ENCODE data around the gene RARS2. TPM values are rescaled to one million over a fixed set of nuclear protein-coding genes. Genes with fewer than 3 reads are reported as not detected.
A peak's percentile ranks its signal among the peaks of the same experiment; 100 is the strongest.
"Not testable (repeated sequence)": the region's sequence is repeated elsewhere in the genome, so short reads cannot be mapped to it uniquely, and the experiment has no call there.

The RARS2 gene
- polyA plus RNA-seq, 4 donors = 23.0 to 102 (median 25.9) TPM

DNA sequence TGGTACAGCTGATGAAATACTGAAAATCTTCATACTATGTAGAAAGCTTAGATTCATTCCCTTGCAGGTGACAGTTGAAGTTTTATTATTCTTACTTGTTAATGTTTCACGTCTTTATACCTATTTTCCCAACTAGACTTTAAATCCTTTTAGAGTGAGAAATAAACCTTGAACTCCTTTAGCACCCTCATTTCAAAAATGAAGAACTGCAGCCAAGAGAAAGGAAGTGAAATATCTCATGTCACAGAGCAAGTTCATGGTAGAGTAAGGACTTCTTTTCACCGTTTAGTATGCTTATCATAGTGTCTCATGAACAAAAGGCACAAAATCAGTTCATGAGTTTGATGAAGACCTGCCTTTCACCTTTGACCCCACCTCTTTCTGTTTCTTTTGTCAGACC is 38.6 kb upstream of the RARS2 start:
- no peak for FAIRE-seq
- peak overlapping the region in 1 of 3 donors; percentile 68 for H3K27ac ChIP-seq (ENCODE audit: low read depth in 1 of 3, low read length in 2 of 3)

GRCh38 chr6:87623248-87623647 is 33.5 kb upstream of the RARS2 start:
- WGBS, 3 donors = 94 to 96% (median 96%) methylated on average over 3 of the region's 3 CpGs
- H3K9me3 ChIP-seq (ENCODE audit: control insufficient read depth in 2 of 2, insufficient read depth in 1 of 2, low read depth in 1 of 2, low read length in 1 of 2) = no peaks in the 10 kb centered on the region
- peaks cover 0 to 7% (median 0%) of the 10 kb centered on the region in 3 donors for H3K4me1 ChIP-seq (ENCODE audit: control insufficient read depth in 3 of 3, insufficient read depth in 2 of 3, low read depth in 1 of 3, low read length in 2 of 3)
- FAIRE-seq = no peak
- H3K27me3 ChIP-seq (ENCODE audit: control insufficient read depth in 3 of 3, insufficient read depth in 3 of 3, low read length in 3 of 3) = no peaks in the 10 kb centered on the region
- peak in 1 of 2 donors; percentile 5 for DNase-seq
- peaks cover 0 to 11% (median 0%) of the 10 kb centered on the region in 3 donors for H3K36me3 ChIP-seq (ENCODE audit: control insufficient read depth in 3 of 3, insufficient read depth in 2 of 3, low read depth in 1 of 3, low read length in 3 of 3)
- no peak overlapping the region for H3K27ac ChIP-seq (ENCODE audit: low read depth in 1 of 3, low read length in 2 of 3)
- no peak overlapping the region for H3K4me3 ChIP-seq (ENCODE audit: low read depth in 1 of 3, low read length in 3 of 3)

More for the DNA sequence above, 38.6 kb upstream of the RARS2 start:
- Histone ChIP-seq H3K9me3 (ENCODE audit: control insufficient read depth in 2 of 2, insufficient read depth in 1 of 2, low read depth in 1 of 2, low read length in 1 of 2) (no peaks in the 10 kb centered on the region), H3K27me3 (ENCODE audit: control insufficient read depth in 3 of 3, insufficient read depth in 3 of 3, low read length in 3 of 3) (no peaks in the 10 kb centered on the region), H3K4me3 (ENCODE audit: low read depth in 1 of 3, low read length in 3 of 3) (no peak overlapping the region), H3K4me1 (ENCODE audit: control insufficient read depth in 3 of 3, insufficient read depth in 2 of 3, low read depth in 1 of 3, low read length in 2 of 3) (peaks cover 0 to 12% (median 0%) of the 10 kb centered on the region in 3 donors), H3K36me3 (ENCODE audit: control insufficient read depth in 3 of 3, insufficient read depth in 2 of 3, low read depth in 1 of 3, low read length in 3 of 3) (peaks cover 0 to 17% (median 0%) of the 10 kb centered on the region in 3 donors)
- WGBS, 3 donors = 18 to 52% (median 31%) methylated on average over 2 of the region's 2 CpGs
- DNase-seq = peak; percentile 18 to 70

- 91 to 97% (median 93%) methylated on average over 3 of the region's 3 CpGs for WGBS, 3 donors
- H3K36me3 ChIP-seq (ENCODE audit: control insufficient read depth in 3 of 3, insufficient read depth in 2 of 3, low read depth in 1 of 3, low read length in 3 of 3) = peaks cover 0 to 15% (median 0%) of the 10 kb centered on the region in 3 donors
- DNase-seq = no peak
- FAIRE-seq = no peak
- H3K27ac ChIP-seq (ENCODE audit: low read depth in 1 of 3, low read length in 2 of 3) = no peak overlapping the region
- H3K9me3 ChIP-seq (ENCODE audit: control insufficient read depth in 2 of 2, insufficient read depth in 1 of 2, low read depth in 1 of 2, low read length in 1 of 2) = no peaks in the 10 kb centered on the region
- no peak overlapping the region for H3K4me3 ChIP-seq (ENCODE audit: low read depth in 1 of 3, low read length in 3 of 3)
- no peaks in the 10 kb centered on the region for H3K4me1 ChIP-seq (ENCODE audit: control insufficient read depth in 3 of 3, insufficient read depth in 2 of 3, low read depth in 1 of 3, low read length in 2 of 3)
- H3K27me3 ChIP-seq (ENCODE audit: control insufficient read depth in 3 of 3, insufficient read depth in 3 of 3, low read length in 3 of 3) = no peaks in the 10 kb centered on the region
Measured at GRCh38 chr6:87618531-87618930, 28.7 kb upstream of the RARS2 start.

DNA sequence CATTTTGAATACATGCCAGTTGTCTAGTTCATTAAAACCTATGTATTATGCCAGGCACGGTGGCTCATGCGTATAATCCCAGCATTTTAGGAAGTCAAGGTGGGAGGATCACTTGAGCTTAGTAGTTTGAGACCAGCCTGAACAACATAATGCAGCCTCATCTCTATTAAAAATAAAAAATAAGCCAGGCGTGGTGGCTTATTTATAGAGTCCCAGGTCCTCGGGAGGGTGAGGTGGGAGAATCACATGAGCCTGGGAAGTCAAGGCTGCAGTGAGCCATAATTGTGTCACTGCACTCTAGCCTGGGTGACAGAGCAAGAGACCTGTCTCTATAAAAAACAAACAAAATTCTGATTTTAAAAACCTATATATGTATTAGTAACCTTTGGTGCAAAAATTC is 27.6 kb upstream of the RARS2 start:
- no peak overlapping the region for H3K4me3 ChIP-seq (ENCODE audit: low read depth in 1 of 3, low read length in 3 of 3)
- FAIRE-seq (no peak), DNase-seq (no peak)
- no peak overlapping the region for H3K27ac ChIP-seq (ENCODE audit: low read depth in 1 of 3, low read length in 2 of 3)
- H3K4me1 ChIP-seq (ENCODE audit: control insufficient read depth in 3 of 3, insufficient read depth in 2 of 3, low read depth in 1 of 3, low read length in 2 of 3) = no peaks in the 10 kb centered on the region
- WGBS, 3 donors = 95 to 96% (median 96%) methylated on average over 4 of the region's 4 CpGs
- no peaks in the 10 kb centered on the region for H3K27me3 ChIP-seq (ENCODE audit: control insufficient read depth in 3 of 3, insufficient read depth in 3 of 3, low read length in 3 of 3)
- peaks cover 0 to 19% (median 0%) of the 10 kb centered on the region in 3 donors for H3K36me3 ChIP-seq (ENCODE audit: control insufficient read depth in 3 of 3, insufficient read depth in 2 of 3, low read depth in 1 of 3, low read length in 3 of 3)
- H3K9me3 ChIP-seq (ENCODE audit: control insufficient read depth in 2 of 2, insufficient read depth in 1 of 2, low read depth in 1 of 2, low read length in 1 of 2) = peaks cover 0 to 3% of the 10 kb centered on the region in 2 donors

GRCh38 chr6:87613018-87613417 is 23.2 kb upstream of the RARS2 start:
- not testable (repeated sequence) for H3K9me3 ChIP-seq (ENCODE audit: control insufficient read depth in 2 of 2, insufficient read depth in 1 of 2, low read depth in 1 of 2, low read length in 1 of 2); FAIRE-seq; H3K27ac ChIP-seq (ENCODE audit: low read depth in 1 of 3, low read length in 2 of 3); H3K27me3 ChIP-seq (ENCODE audit: control insufficient read depth in 3 of 3, insufficient read depth in 3 of 3, low read length in 3 of 3); H3K4me1 ChIP-seq (ENCODE audit: control insufficient read depth in 3 of 3, insufficient read depth in 2 of 3, low read depth in 1 of 3, low read length in 2 of 3); H3K4me3 ChIP-seq (ENCODE audit: low read depth in 1 of 3, low read length in 3 of 3); DNase-seq
- H3K36me3 ChIP-seq (ENCODE audit: control insufficient read depth in 3 of 3, insufficient read depth in 2 of 3, low read depth in 1 of 3, low read length in 3 of 3) = peaks cover 0 to 26% (median 0%) of the 10 kb centered on the region in 3 donors
- 94 to 96% (median 95%) methylated on average over 2 of the region's 2 CpGs for WGBS, 3 donors

- H3K27me3 ChIP-seq (ENCODE audit: control insufficient read depth in 3 of 3, insufficient read depth in 3 of 3, low read length in 3 of 3) = no peaks in the 10 kb centered on the region
Measured at GRCh38 chr6:87608802-87609201, 19.0 kb upstream of the RARS2 start.

DNA sequence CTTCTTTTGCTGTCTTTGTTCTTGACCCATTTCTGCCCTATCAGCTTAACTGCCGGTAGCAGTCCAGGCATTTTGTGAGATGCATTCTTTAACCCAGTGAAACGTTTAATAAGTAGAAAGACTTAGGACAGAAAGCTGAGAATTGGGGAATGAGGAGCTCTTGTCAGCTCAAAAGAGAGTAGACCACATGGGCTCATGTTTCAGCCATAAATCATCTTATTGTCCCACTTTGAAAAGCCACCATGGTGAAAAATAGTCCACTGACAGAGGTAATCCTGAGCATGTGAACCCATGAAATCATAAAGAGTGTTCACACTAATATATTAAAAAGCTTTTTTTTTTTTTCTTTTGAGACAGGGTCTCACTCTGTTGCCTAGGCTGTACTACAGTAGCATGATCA is 16.4 kb upstream of the RARS2 start:
- Histone ChIP-seq H3K4me3 (ENCODE audit: low read depth in 1 of 3, low read length in 3 of 3) (no peak overlapping the region), H3K27me3 (ENCODE audit: control insufficient read depth in 3 of 3, insufficient read depth in 3 of 3, low read length in 3 of 3) (no peaks in the 10 kb centered on the region), H3K27ac (ENCODE audit: low read depth in 1 of 3, low read length in 2 of 3) (no peak overlapping the region), H3K9me3 (ENCODE audit: control insufficient read depth in 2 of 2, insufficient read depth in 1 of 2, low read depth in 1 of 2, low read length in 1 of 2) (no peaks in the 10 kb centered on the region), H3K4me1 (ENCODE audit: control insufficient read depth in 3 of 3, insufficient read depth in 2 of 3, low read depth in 1 of 3, low read length in 2 of 3) (no peaks in the 10 kb centered on the region), H3K36me3 (ENCODE audit: control insufficient read depth in 3 of 3, insufficient read depth in 2 of 3, low read depth in 1 of 3, low read length in 3 of 3) (peaks cover 0 to 11% (median 0%) of the 10 kb centered on the region in 3 donors)
- no peak for DNase-seq
- WGBS, 3 donors = 83 to 91% (median 84%) methylated on average over 2 of the region's 2 CpGs
- FAIRE-seq = no peak

More at GRCh38 chr6:87608802-87609201, 19.0 kb upstream of the RARS2 start:
- DNase-seq (no peak), FAIRE-seq (no peak)
- WGBS, 3 donors = 86 to 97% (median 97%) methylated on average over 3 of the region's 3 CpGs
- no peak overlapping the region for H3K4me3 ChIP-seq (ENCODE audit: low read depth in 1 of 3, low read length in 3 of 3)
- H3K36me3 ChIP-seq (ENCODE audit: control insufficient read depth in 3 of 3, insufficient read depth in 2 of 3, low read depth in 1 of 3, low read length in 3 of 3) = peaks cover 0 to 21% (median 0%) of the 10 kb centered on the region in 3 donors
- H3K4me1 ChIP-seq (ENCODE audit: control insufficient read depth in 3 of 3, insufficient read depth in 2 of 3, low read depth in 1 of 3, low read length in 2 of 3) = no peaks in the 10 kb centered on the region
- no peak overlapping the region for H3K27ac ChIP-seq (ENCODE audit: low read depth in 1 of 3, low read length in 2 of 3)
- H3K9me3 ChIP-seq (ENCODE audit: control insufficient read depth in 2 of 2, insufficient read depth in 1 of 2, low read depth in 1 of 2, low read length in 1 of 2) = peaks cover 0 to 3% of the 10 kb centered on the region in 2 donors

GRCh38 chr6:87600576-87600975 is 10.8 kb upstream of the RARS2 start:
- Histone ChIP-seq H3K9me3 (ENCODE audit: control insufficient read depth in 2 of 2, insufficient read depth in 1 of 2, low read depth in 1 of 2, low read length in 1 of 2) (no peaks in the 10 kb centered on the region), H3K27me3 (ENCODE audit: control insufficient read depth in 3 of 3, insufficient read depth in 3 of 3, low read length in 3 of 3) (no peaks in the 10 kb centered on the region), H3K36me3 (ENCODE audit: control insufficient read depth in 3 of 3, insufficient read depth in 2 of 3, low read depth in 1 of 3, low read length in 3 of 3) (peaks cover 0 to 7% (median 0%) of the 10 kb centered on the region in 3 donors), H3K4me3 (ENCODE audit: low read depth in 1 of 3, low read length in 3 of 3) (no peak overlapping the region), H3K27ac (ENCODE audit: low read depth in 1 of 3, low read length in 2 of 3) (no peak overlapping the region), H3K4me1 (ENCODE audit: control insufficient read depth in 3 of 3, insufficient read depth in 2 of 3, low read depth in 1 of 3, low read length in 2 of 3) (no peaks in the 10 kb centered on the region)
- DNase-seq = no peak
- FAIRE-seq = no peak
- WGBS, 3 donors = 94 to 96% (median 95%) methylated on average over 1 of the region's 1 CpG

- H3K36me3 ChIP-seq (ENCODE audit: control insufficient read depth in 3 of 3, insufficient read depth in 2 of 3, low read depth in 1 of 3, low read length in 3 of 3) = peaks cover 0 to 14% (median 2%) of the 10 kb centered on the region in 3 donors
- peak overlapping the region in 1 of 3 donors; percentile 80 for H3K4me3 ChIP-seq (ENCODE audit: low read depth in 1 of 3, low read length in 3 of 3)
- peaks cover 4 to 16% (median 14%) of the 10 kb centered on the region in 3 donors for H3K4me1 ChIP-seq (ENCODE audit: control insufficient read depth in 3 of 3, insufficient read depth in 2 of 3, low read depth in 1 of 3, low read length in 2 of 3)
- no peaks in the 10 kb centered on the region for H3K27me3 ChIP-seq (ENCODE audit: control insufficient read depth in 3 of 3, insufficient read depth in 3 of 3, low read length in 3 of 3)
- H3K9me3 ChIP-seq (ENCODE audit: control insufficient read depth in 2 of 2, insufficient read depth in 1 of 2, low read depth in 1 of 2, low read length in 1 of 2) = no peaks in the 10 kb centered on the region
- FAIRE-seq (no peak), DNase-seq (no peak)
- no peak overlapping the region for H3K27ac ChIP-seq (ENCODE audit: low read depth in 1 of 3, low read length in 2 of 3)
- WGBS, 3 donors = 67 to 72% (median 67%) methylated on average over 4 of the region's 4 CpGs
Measured at GRCh38 chr6:87590990-87591389, 1.2 kb upstream of the RARS2 start.
